Stimulated activated CD4-positive, alpha-beta T cell treated with anti-CD3 and anti-CD28 coated beads, Interleukin-12 subunit alpha, Interleukin-12 subunit beta, amount 100 ng/mL, for 48 hours (primary cell): Measurements from ENCODE around the gene RAB3D.
"Not testable (repeated sequence)": the region's sequence is repeated elsewhere in the genome, so short reads cannot be mapped to it uniquely, and the experiment has no call there.

Experiments
- DNase-seq, 3 donors: peaks; one replicate each; pipeline ENCODE4 v3.0.0-alpha.2; 2020; ENCODE audit warnings: low read depth in 2 of 3, low spot score in 1 of 3

Gene RAB3D, protein sequence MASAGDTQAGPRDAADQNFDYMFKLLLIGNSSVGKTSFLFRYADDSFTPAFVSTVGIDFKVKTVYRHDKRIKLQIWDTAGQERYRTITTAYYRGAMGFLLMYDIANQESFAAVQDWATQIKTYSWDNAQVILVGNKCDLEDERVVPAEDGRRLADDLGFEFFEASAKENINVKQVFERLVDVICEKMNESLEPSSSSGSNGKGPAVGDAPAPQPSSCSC

DNA sequence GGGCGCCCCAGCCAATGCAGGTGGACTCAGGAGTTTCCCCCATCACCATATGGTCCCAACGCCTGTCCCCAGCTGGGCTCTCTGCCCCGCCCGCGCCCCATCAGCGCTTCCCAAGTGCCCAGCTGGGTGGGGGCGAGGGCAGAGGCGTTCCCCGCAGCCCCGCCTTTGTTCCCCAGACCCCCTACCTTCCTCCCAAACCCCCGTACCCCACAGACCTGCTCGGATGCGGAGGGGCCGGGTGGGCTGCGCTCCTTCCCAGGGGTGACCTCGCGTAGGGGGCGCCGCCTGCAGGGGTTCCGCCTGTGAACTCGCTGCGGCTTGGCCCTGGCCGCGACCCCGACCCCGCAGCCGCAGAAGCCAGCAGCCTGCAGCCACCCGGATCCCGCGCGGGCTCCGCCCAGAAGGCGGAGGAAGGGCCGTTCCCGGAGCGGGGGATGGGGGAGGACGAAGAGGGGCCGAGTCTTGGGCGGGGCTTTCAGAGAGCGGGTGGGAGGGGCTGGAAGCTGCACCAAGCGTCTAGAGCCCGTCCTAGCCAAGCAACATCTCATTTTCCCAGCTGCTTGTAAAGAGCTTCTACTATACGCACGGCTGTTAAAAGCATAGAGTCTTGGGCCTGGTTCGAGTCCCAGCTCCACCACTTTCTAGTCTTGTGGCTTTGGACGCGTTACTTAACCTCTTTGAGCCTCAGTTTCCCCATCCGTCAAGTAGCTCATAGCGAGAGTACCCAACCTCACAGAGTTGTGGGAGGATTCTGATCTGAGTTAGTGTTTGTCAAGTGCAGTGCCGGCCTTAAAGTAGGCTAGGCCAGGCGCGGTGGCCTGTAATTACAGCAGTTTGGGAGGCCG, at the start of gene RAB3D:
Gene RAB3D (minus strand): TSS at position 404 of the 845 bp plus-strand sequence. CDS start 2,258 bp downstream, outside the sequence.
- DNase-seq: peak; percentile 74 to 84 (median 83)

DNA sequence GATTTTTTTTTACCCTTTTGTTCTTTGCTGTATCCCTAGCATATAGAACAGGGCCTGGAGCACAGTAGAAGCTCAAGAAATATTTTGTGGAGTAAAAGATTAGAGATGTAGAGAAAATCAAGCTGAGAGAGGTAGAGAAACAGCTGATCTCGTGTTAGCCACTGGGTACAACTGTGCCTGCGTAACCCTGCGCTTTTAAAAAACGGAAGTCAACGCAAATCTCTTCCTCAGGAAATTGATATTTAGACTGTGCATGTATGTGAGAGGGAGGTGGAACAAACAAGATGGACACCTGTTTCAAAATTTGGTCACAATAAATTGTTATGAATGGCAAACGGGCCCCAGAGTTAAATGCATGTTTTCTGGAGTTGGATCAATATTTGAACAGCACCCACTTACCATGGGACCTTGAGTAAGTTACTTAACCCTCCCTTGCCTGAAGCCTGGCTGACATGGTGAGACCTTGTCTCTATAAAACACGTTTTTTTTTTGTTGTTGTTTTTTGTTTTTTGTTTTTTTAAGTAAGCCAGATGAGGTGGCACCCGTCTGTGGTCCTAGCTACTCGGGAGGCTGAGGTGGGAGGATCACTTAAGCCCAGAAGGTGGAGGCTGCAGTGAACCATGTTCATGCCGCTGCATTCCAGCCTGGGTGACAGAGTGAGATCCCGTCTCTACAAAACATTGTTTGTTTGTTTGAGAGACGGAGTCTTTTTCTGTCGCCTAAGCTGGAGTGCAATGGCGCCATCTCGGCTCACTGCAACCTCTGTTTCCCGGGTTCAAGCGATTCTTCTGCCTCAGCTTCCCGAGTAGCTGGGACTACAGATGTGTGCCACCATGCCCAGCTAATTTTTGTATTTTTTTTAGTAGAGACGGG, 47.9 kb upstream of the RAB3D start:
- DNase-seq: no peak

DNA sequence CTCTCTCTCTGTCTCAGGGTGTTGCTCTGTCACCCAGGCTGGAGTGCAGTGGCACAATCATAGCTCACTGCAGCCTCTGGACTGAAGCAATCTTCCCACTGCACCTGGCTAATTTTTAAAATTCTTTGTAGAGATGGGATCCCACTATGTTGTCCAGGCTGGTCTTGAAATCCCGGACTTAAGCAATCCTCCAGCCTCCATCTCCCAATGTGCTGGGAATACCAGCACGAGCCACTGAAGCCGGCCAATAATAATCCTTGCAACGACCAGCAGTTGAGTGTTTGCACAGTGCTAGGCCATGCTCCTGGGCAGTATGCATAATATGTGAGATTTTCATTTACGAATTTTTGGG, 45.3 kb upstream of the RAB3D start:
- no peak for DNase-seq

DNA sequence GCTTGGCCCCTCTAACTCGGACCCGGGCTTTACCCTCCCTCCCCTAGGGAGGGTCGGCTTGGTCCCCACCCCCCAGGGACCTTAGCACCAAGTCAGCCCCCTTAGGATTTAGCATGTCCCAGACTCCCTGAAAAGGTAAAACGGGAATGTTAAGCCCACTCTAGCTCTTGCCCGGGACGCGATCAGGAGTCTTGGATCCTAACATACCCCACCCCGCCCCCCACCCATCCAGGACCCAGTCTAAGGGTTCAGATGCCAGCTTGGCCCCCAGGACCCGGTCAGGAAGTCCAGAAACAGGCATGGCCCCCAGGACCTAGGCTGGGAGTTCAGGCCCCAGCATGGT, 44.2 kb upstream of the RAB3D start:
- DNase-seq: no peak

DNA sequence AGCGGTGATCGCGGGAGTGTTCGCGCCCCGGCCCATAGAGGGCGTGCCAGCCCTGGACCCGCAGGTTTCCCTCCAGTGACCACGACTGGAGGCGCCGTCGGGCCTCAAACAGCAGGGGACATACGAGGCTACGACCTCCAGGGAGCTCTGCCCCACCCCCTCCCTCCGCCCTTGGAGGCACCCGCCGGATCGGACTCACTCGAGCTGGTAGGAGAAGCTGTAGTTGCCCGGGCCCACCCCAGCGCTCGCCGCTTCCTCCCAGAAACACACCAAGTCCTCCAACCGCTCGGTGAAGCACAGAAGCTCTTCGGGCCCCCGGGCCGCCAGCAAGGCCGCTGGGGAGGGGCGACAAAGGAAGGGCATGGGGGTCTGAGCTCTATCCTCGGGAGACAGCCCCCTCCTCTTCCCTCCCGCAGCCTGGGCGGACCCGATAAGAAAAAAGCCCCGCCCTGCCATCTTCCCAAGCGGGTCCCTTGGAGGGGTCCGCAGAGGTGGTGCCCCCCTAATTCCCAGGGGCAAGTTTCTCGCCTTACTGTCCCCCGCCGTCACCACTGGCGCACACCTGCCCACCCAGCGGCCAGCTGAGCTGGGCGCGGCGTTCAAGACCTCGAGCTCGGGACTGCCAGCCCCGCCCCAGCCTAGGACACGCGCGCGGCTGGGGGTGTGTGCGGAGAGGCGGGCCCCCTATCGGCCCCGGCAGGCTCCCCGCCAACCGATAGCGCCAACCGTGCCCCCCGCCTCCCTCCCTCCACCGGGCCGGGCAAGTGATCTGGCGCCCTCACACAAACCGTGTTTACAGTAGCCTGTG, 43.6 kb upstream of the RAB3D start:
- DNase-seq: peak in 2 of 3 donors; percentile 24 to 46

DNA sequence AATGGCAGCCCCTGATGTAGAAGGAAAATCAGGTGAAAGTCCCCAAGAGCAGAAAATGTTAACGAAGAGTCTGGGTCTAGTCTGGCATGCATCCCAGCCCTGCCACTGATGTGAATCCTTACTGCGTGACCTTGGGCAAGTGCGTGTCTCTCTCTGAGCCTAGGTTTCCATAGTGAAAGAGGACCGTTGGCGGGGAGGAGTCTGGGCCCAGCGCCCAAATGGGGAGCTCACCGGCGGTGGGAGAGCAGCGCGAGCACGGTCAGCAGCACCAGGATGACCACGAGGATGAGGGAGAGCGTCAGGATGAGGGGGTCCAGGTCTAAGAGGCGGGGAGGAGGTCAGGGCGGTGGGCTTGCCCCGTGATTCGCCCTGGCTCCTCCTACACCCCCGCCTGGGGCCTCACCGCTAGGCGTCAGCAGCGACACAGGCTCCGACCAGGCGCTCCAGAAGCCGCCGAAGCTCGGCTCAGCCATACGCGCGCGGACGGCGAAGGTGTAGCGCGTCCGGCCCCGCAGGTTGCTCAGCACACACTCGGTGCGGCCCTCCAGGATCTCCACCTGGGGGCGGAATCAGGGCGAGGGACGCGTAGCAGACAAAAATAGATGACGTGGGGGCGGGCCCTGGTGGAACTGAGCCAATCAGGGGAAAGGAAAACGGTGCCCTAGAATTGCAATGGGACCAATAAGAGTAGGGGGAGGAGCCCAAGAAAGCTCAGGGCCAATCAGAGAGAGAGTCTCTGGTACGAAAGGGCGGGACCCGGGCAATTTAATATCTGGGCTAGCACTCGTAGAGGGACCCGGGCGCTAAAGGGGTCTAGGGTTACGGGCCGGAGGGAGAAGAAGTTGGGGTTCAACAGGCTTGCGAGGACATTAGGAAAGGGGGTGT, 41.4 kb upstream of the RAB3D start:
- DNase-seq: peak; percentile 93 to 95 (median 93)

DNA sequence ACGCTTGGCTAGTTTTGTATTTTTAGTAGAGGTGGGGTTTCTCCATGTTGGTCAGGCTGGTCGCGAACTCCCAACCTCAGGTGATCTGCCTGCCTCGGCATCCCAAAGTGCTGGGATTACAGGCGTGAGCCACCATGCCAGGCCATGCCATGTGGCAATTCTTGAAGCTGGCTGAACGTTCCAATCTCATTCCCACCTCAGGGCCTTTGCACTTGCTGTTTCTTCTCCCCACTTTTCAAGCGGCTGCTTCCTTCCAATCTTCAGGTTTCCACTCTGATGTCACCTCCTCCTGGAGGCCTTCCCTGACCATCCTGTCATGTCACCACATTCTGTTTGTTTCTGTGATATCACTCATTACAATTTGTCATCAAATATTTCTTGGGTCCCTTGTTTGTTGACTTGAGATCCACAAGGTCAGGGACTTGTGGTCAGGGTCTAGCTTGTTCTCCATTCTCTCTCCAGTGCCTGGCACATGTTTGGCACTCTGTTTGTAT, 40.4 kb upstream of the RAB3D start:
- no peak for DNase-seq

DNA sequence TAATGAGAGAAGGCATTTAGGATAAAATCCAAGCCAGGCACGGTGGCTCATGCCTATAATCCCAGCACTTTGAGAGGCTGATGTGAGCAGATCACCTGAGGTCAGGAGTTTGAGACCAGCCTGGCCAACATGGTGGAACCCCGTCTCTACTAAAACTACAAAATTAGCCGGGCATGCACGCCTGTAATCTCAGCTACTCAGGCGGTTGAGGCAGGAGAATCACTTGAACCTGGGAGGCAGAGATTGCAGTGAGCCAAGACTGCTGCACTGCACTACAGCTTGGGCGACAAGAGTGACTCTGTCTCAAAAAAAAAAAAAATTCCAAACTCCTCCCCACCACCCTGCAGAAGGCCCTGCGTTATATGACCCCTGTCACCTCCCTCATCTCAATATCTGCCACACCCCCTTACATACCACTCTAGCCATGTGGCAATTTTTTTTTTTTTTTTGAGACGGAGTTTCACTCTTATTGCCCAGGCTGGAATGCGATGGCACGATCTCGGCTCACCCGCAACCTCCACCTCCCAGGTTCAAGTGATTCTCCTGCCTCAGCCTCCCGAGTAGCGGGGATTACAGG, 39.9 kb upstream of the RAB3D start:
- DNase-seq: not testable (repeated sequence)

DNA sequence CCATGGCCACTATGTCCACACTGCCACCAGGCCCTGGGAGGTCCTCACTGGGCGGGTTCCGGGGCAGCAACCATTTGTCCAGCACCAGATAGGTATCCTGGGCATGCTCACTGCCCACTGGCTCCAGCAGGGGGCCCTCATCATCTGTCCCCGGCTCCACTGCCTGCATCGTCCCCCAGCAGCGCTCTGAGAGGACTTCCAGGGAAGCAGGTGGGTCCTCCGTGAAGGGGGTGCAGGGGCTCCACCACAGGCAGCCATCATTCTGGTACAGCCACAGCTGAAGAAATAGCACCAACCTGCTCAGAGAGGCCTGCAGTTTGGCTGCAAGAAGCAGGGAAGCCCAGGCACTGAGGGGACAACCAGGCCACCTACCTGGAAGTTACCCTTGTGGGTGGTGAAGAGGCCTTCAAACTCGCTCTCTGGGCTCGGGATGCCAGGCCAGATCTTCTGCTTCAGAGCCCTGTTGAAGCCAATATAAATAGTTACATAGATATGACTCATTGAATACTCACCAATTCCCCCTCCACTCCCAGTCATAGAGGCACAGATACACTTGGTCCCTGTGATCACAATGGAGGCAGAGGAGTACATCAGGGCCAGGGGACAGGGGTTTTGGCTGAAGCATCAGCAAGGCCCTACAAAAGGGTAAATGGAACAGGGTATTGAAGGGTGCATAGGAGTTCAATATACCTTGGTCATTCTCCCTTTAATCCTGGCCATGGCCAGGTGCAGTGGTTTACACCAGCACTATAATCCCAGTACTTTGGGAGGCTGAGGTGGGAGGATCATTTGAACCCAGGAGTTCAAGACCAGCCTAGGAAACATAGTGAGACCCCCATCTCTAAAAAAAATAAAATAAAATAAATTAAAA, 39.1 kb upstream of the RAB3D start:
- DNase-seq: no peak

DNA sequence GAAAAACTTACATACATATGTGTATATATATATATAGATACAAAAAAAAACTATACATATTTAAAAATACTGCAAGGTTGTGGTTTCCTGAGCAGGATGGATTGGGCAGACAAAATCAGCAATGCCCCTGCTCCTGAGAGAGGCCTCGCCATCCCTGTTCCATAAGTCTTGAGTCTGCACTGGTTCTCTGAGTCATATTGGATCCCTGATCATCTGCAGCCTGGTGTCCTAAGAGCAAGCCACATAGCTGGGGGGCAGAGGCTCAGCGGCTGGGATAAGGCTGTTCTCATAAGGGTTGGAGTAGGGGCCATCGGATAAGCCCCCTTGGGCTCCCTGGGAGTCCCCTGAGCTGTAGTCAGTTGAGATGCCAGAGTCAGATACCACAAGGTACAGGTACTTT, 38.3 kb upstream of the RAB3D start:
- DNase-seq: no peak

DNA sequence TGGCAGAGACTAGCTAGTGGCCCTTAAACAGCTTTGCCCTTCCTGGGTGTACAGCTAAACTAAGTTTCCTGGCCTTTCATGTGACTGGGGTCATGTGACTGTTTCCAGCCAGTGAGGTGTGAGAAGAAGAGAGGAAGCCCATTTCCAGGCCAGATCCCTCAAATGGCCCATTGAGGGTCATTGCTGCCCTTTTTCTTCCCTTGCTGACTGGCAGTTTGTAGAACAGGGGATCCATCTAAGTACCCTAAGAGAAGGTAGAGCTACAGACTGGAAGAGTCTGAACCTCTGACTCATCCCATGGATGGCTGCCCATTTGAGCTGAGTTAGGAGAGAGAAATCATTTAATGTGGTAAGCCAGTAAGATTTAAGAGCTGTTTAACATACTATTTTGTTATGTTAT, 37.8 kb upstream of the RAB3D start:
- no peak for DNase-seq

DNA sequence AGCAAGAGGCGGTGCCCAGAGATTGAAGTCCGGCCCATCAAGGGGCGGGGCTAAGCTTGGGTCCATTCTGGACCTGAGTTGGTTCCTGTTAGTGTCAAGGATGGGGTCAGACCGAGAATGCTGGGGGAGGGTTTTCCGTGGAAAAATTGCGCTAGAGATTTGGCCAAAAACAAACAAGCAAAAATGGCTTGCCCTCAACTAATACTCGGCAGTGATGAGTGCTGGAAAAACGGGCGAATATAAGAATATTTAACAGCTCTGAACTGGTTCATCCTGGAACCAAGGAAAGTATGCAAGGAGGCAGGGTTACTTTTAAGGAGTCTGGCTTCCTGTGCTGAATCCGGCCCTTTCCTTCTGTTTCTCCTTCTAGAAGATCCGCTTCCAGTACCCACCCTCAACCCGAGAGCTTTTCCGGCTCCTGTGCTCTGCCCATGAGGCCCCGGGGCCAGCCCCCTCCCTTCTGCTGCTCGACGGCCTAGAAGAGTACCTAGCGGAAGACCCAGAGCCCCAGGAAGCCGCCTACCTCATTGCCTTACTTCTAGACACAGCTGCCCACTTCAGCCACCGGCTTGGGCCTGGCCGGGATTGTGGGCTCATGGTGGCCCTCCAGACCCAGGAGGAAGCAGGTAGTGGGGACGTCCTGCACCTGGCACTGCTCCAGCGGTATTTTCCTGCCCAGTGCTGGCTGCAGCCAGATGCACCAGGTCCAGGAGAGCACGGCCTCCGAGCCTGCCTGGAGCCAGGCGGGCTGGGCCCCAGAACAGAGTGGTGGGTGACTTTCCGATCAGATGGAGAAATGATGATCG, 35.9 kb upstream of the RAB3D start:
- DNase-seq: peak; percentile 53 to 59 (median 55)

DNA sequence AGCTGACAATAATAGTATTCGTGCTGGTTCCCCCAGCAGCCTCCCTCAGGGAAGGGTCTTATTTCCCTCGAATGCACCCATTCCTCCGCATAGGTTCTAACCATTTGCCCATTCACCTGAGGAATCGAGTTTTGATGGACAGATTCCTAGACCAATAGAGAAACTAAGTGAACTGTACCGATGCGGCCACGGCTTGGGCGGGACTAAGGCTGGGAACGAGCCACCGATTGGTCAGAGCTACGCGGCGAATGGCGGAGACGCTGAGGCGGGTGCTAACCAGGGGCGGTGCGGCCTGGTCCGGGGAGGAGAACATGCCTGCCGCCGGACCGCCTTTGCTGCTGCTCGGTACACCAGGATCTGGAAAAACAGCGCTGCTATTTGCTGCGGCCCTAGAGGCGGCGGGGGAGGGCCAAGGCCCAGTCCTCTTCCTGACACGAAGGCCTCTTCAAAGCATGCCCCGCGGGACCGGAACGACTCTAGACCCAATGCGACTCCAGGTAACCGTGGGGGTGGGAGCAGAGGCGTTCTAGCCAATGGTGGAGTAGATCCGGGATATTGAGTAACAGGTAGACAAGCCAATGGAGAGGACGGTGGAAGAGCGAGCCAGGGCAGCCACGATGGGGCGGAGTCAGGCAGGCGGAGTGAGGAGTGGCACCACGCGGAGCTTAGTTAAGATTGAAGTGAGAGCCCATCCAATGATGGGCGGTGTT, 35.1 kb upstream of the RAB3D start, which contains the start of gene SWSAP1:
Gene SWSAP1 (plus strand): TSS at position 234 of the 710 bp plus-strand sequence. CDS start 15 bp downstream, at position 249.
- peak; percentile 93 to 95 (median 94) for DNase-seq

DNA sequence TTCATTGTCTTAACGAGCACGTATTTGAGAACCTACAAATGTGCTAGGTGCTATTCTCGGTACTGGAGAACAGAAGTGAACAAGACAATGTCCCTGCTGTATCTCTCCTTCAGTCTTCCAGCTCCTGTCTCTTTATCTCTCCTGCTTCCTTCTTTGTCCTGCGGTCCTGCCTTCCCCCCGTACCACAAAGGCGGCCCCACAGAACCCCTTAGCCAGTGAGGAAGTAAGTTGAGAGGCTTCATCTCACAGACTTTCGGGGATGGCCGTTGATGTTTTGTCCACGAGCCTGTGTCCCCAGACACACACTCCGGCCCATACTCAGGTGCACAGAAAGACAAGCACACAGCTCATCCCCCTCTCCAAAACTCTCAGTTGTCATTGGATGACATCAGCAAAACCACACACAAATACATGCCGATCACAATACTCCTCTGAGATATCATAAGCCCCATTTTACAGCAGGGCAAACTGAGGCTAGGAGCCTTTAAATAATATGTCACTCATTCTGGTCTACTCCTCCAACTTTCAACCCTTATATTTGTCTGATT, 34.5 kb upstream of the RAB3D start:
- no peak for DNase-seq

DNA sequence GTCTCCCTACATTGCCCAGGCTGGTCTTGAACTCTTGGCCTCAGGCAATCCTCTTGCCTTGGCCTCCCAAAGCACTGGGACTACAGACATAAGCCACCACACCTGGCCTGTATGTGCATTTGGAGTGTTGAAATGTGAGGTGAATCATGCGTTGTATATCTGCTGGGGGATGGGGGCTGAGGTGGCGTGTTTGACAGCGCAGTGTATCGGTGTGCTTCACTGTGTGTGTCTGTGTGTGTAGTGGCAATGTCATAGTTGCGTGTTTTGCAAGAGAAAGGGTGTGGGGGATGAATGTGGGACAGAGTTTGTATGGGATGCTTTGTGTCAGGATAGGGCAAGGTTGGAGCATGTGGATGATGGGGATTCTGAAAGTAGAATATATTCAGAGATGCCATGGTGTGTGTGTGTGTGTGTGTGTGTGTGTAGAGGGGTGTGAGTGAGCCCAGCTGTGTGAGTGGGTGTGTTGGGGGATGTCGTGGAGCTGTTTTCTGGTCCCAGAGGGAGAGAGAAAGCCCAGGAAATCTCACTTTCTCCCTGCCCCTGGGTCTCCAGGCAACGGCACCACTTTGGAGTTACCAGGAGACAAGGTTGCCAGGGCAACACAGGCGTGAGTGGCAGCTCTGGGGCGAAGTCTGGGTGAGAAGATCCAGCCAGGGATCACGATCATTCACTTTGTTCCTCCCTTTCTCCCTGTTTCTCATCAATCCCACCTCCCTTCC, 33.9 kb upstream of the RAB3D start:
- DNase-seq: no peak

DNA sequence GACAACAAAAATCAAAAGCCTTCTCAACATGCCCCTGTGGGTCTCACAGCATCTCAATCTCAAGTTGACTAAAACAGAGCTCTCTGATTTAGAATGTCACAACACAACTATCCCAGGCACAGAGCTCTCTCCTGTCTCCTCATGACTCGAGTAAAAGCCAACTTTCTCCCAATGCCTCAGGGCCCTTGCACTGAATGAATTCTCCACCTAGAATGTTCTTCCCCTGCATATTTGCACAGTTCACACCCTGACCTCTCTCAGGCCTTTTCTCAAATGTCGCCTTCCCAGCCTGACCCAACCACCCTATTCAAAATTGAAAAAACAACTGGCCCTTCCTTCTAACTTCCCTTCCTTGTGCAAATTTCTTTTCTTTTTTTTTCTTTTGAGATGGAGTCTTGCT, 31.3 kb upstream of the RAB3D start:
- DNase-seq: no peak
